ENCODE measurements around the gene KMO.

The KMO gene

GRCh38 chr1:241593186-241593585 is 61.0 kb downstream of the KMO start:
- no peak for DNase-seq (ENCODE audit: low read depth)

DNA sequence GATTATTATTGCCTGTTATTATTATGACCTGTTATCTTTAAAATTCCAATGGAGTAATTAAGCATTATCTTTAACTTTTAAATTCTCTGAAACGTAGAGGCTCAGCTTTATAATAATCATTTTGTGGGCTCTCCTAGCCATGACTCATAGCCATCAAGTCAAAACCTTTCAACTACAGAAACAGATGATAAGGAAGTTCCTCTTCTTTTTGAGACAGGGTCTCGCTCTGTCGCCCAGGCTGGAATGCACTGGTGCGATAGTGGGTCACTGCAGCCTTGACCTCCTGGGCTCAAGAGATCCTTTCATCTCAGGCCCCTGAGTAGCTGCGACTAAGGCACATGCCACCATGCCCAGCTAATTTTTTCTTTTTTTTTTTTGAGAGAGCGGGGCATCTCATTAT is 64.5 kb downstream of the KMO start:
- DNase-seq (ENCODE audit: low read depth) = no peak

- no peak for DNase-seq (ENCODE audit: low read depth)
These were observed 66.1 kb downstream of the KMO start for GRCh38 chr1:241598249-241598648.

- no peak for DNase-seq (ENCODE audit: low read depth)
These were observed 68.3 kb downstream of the KMO start for GRCh38 chr1:241600496-241600901.

DNA sequence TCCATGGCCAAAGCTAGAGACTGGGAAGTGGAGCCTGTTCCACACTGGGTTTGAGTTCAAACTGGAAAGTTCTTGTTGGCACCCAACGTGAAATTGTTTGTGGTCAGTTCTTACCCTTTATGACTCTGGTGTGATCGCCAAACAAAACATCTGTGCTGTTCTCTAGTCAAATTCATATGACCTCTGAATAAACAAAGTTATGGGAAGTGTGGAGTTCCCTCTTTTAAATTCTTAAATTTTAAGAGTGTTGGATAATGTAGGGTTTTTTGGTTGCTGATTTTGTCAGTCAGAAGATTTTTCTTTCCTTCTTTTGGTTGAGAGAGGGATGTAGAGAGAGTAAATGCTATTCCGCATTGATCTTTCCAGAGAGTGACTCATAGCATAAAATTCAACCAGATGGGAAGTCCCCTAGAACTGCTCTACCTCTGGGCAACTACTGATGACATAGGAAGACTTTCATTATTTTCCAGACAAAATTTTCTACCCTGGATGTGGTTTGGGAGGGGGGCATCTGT is 71.6 kb downstream of the KMO start:
- no peak for DNase-seq (ENCODE audit: low read depth)

DNA sequence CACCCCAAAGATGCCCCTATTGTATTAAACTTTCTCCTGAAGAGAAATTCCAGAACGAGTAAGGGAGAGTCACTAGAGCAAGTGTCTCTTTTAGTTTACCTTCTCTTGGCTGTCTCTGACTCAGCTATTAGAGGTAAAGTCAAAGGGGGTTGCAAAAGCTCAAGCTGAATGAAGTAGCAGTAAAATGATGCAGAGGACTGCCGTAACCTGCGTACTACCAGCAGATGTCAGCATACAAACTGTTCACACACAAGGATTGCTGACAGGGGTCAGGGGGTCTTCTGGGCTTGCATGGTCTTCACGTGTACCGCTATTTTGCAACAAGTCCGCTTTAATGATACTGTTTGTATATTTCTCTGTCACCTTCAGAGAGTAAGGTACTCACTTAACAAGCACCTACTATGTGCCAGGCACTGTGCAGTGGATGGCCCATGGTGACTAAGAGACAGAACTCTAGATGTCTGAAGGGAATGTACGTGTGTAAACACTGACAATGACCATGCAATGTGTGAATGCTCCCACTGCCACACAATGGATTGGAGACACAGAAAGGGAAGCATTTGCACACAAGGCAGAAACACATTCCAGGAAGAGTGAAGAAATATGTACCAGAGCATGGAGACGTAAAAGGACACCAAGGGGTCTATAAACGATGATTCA is 73.1 kb downstream of the KMO start:
- no peak for DNase-seq (ENCODE audit: low read depth)

DNA sequence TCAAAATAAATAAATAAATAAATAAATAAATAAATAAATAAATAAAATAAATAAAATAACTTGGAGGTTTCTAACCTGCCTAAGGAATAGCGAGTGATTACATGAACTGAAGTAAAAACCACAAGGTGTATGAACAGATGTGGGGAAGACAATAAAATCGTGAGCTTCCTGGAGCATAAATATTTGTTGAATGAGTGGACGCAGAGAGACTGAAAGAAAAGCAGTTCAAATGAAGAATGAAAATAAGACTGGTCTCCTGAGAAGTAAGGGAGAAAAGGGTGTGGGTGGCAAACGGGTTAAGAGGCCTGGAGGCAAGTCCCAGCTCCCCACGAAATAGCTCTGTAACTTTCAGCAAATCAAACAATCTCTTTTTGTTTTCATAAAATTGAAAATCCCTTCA is 74.4 kb downstream of the KMO start:
- no peak for DNase-seq (ENCODE audit: low read depth)

- no peak for DNase-seq (ENCODE audit: low read depth)
These were observed 75.3 kb downstream of the KMO start for GRCh38 chr1:241607497-241607896.

DNA sequence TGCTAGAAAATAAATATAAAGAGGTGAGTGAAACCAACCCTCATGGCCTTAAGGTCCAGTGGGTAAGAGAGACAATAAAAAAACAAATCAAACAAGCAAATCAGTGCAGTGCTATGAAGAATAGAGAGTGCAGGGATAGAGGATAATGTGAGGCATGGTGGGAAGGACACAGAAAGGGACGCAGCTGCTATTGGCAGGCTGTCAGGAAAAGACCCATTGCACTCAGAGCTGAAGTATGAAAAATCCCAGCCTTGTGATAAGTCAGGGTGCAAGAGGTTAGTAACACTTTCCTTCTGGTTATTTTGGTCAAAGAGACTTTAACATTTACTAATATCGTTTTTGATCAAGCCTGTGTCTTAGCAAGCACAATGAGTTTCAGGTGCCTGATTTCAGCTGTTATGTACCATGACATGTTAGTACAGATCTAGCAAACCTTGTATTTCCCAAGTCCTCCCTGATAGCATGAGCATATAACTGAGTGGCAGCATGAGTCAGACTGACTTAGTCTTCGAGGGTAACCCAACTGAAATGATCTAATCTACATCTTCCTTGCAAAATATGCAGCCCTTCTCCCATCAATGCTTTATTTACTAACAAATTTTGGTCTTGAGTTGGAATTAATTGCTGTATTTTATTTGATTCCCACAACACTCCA is 76.3 kb downstream of the KMO start:
- DNase-seq (ENCODE audit: low read depth) = no peak

- DNase-seq (ENCODE audit: low read depth) = no peak
These were observed 78.1 kb downstream of the KMO start for GRCh38 chr1:241610056-241610815.

- no peak for DNase-seq (ENCODE audit: low read depth)
These were observed 78.9 kb downstream of the KMO start for GRCh38 chr1:241611063-241611462.

GRCh38 chr1:241611736-241612135 is 79.6 kb downstream of the KMO start:
- DNase-seq (ENCODE audit: low read depth) = no peak

GRCh38 chr1:241612533-241613477 is 80.6 kb downstream of the KMO start:
- no peak for DNase-seq (ENCODE audit: low read depth)

GRCh38 chr1:241614144-241614543 is 82.0 kb downstream of the KMO start:
- no peak for DNase-seq (ENCODE audit: low read depth)

DNA sequence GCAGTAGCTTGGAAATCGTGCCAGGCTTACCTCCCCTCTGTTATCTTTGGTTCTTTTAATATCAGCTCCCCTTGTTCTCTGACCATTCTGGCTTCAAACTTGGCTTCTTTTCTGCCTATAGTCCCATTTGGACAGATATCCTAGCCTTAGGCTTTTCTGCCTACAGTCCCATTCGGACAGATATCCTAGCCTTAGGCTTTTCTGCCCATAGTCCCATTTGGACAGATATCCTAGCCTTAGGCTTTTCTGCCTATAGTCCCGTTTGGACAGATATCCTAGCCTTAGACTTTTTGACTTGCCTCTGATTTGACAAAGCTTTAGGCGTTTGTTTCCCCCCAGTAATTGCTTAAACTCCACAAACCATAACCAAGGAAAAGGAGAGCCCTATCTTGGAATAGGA is 82.4 kb downstream of the KMO start:
- DNase-seq (ENCODE audit: low read depth) = no peak

DNA sequence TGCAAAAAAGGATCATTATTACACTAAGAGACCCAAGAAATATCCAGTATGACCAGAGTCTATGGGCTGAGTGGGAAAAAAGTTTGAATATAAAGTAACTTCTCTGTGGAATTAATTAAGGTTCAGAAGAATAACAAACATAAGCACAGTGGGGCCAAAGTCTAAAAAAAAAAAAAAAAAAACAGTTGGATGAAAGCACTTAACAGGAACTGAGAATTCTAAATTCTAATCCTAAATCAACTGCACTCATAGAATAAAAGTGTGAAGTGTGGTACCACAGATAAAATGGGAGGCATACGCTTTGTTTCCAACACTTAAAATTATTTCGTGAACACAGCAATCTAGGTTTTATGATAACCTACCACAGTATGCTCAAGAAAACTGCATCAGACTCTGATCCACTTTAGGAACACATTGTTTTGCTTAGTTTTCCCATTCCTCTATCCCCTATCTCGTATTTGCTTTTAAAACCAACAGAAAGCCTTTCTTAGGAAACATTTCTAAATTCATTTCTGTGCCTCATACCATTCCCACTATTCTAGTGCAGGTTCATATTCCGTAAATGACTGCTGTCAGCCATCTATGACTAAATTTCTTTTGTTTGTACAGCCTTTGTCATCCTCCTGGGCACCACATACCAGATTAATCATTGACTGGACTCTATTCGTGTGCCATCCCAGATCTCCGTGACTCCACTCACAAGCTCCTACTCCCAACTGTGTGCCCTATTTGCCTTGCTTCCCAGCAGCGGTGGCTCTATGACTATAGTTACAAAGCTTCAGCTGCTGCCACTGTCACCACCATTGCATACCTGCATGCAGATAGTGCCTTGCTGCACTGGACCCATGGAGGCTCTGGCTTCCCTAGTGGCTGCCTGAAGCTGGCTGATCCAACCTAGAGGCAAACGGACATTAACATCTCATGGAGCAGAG is 83.1 kb downstream of the KMO start:
- DNase-seq (ENCODE audit: low read depth) = no peak

GRCh38 chr1:241617426-241617825 is 85.2 kb downstream of the KMO start:
- DNase-seq (ENCODE audit: low read depth) = no peak

DNA sequence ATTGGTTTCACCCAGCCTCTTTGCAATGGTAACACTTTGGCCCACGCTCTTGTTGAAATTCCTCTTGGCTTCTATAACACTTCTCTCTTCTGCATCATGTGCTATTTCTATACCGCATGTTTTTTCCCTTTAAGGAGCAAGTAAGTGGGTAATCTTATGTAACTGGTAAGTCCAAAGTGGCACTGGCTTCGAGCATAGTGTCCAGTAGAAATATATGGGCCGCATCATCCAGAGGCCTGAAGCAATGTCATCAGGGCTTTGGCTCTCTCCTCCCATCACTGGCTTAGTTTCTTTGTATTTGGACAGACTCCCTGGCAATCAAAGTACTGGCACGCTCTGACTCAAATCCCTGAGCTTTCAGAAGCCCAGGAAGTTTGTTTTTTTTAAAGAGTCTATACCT is 90.5 kb downstream of the KMO start:
- no peak for DNase-seq (ENCODE audit: low read depth)

GRCh38 chr1:241624935-241625334 is 92.8 kb downstream of the KMO start:
- no peak for DNase-seq (ENCODE audit: low read depth)

DNA sequence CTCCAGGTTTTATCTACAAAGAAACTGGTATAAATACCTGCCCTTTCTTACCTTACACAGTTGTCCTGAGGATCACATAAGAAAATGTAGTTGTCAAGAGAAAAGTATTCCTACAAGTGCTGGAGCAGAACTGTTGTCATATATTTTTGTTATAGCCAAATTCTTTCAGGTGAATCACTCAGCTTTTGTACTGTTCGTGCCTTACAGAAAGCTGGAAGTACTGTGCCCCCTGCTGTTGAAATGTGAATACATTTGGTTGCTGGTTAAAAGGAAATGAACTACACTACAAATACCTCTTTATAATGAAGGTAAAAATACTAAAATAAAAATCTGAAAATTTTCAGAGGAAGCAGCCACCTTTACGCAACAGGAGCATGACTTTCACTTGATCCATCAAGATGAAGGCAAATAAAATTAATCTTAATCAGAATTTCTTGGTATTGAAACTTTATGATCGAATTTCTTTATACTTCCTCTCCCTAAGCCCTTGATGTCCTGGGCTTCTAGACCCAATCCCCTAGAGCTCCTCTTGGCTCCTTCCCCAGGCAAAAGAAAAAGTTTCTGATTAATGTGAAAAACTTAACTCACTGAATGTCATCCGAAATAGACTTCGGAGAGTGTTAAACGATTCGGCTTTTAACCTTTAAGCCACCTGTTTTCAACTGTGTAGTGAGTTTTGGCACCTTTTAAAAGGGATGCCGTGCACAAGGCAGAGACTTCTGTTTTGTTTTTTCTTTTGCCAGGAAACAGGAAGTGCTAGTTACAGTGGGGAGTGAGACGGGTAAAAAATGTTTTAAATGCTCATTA is 95.5 kb downstream of the KMO start:
- no peak for DNase-seq (ENCODE audit: low read depth)

Data from stimulated activated CD8-positive, alpha-beta memory T cell treated with anti-CD3 and anti-CD28 coated beads, Interleukin-15, amount 100 ng/mL, for 24 hours (primary cell).